Measurements from ENCODE around the gene KCNK3.

Gene KCNK3

GRCh38 chr2:26691881-26692278, 642 bp upstream of the KCNK3 start:
- Histone ChIP-seq H3K27ac (replicated peaks) (no peak overlapping the region), H3K4me3 (replicated peaks; ENCODE audit: insufficient read depth, low read length) (no peak overlapping the region), H3K27me3 (ENCODE audit: insufficient read depth, poor library complexity, severe bottlenecking) (peaks cover 20% of the 10 kb centered on the region)
- DNase-seq (ENCODE audit: low read depth in 1 of 2, low spot score in 1 of 2): no peak
- TF ChIP-seq CTCF (IDR thresholded peaks at IDR 0.05; ENCODE audit: insufficient read depth, low read length): no peak
- TF ChIP-seq, protein P1, sequence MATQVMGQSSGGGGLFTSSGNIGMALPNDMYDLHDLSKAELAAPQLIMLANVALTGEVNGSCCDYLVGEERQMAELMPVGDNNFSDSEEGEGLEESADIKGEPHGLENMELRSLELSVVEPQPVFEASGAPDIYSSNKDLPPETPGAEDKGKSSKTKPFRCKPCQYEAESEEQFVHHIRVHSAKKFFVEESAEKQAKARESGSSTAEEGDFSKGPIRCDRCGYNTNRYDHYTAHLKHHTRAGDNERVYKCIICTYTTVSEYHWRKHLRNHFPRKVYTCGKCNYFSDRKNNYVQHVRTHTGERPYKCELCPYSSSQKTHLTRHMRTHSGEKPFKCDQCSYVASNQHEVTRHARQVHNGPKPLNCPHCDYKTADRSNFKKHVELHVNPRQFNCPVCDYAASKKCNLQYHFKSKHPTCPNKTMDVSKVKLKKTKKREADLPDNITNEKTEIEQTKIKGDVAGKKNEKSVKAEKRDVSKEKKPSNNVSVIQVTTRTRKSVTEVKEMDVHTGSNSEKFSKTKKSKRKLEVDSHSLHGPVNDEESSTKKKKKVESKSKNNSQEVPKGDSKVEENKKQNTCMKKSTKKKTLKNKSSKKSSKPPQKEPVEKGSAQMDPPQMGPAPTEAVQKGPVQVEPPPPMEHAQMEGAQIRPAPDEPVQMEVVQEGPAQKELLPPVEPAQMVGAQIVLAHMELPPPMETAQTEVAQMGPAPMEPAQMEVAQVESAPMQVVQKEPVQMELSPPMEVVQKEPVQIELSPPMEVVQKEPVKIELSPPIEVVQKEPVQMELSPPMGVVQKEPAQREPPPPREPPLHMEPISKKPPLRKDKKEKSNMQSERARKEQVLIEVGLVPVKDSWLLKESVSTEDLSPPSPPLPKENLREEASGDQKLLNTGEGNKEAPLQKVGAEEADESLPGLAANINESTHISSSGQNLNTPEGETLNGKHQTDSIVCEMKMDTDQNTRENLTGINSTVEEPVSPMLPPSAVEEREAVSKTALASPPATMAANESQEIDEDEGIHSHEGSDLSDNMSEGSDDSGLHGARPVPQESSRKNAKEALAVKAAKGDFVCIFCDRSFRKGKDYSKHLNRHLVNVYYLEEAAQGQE (IDR thresholded peaks at IDR 0.05; ENCODE audit: insufficient replicate concordance, low read depth): no peak
- TF ChIP-seq POLR2AphosphoS5 (IDR thresholded peaks at IDR 0.05; ENCODE audit: low read depth): no peak
- no peak for TF ChIP-seq SPI1 (IDR thresholded peaks at IDR 0.05; ENCODE audit: borderline replicate concordance, low read depth)
- no peak for TF ChIP-seq GABPA (IDR thresholded peaks at IDR 0.05; ENCODE audit: low read depth)

DNA sequence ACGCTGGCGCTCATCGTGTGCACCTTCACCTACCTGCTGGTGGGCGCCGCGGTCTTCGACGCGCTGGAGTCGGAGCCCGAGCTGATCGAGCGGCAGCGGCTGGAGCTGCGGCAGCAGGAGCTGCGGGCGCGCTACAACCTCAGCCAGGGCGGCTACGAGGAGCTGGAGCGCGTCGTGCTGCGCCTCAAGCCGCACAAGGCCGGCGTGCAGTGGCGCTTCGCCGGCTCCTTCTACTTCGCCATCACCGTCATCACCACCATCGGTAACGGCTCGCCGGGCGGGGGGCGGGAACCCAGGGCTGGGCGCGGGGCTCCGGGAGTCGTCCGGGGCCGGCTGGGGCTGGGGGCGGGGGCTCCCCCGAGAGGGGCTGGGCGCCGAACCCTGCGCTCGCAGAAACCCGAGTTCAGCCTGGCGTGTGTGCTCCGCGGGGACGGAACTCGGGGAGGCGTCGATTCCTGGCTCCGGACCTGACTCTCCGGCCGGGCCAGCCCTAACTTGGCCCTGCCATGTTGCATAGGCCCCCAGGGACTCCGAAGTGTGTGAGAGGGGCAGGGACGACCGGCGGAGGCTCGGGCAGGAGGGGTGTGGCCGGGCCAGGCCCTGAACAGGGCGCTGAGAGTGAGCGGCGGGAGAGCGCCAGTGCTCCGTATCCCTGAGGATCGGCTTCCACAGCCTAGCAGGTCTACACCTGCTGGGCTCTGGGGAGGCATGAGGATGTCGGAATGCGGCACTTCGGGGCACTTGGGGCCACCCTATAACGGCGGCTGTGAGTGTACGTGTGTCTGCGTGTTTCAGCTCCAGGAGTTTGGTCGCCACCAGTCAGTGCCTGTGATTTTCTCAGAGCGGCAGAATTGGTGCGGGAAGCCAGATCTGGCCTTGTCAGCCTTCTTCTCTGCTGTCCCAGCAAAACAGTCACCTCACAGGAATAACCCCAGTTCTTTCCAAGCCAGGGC, 651 bp downstream of the KCNK3 start:
- no peak for DNase-seq (ENCODE audit: low read depth in 1 of 2, low spot score in 1 of 2)
- TF ChIP-seq GABPA (IDR thresholded peaks at IDR 0.05; ENCODE audit: low read depth) (no peak), CTCF (IDR thresholded peaks at IDR 0.05; ENCODE audit: insufficient read depth, low read length) (no peak), SPI1 (IDR thresholded peaks at IDR 0.05; ENCODE audit: borderline replicate concordance, low read depth) (no peak), POLR2AphosphoS5 (IDR thresholded peaks at IDR 0.05; ENCODE audit: low read depth) (no peak)
- TF ChIP-seq, protein P1 (IDR thresholded peaks at IDR 0.05; ENCODE audit: insufficient replicate concordance, low read depth): no peak
- Histone ChIP-seq H3K27me3 (ENCODE audit: insufficient read depth, poor library complexity, severe bottlenecking) (peaks cover 20% of the 10 kb centered on the region), H3K27ac (replicated peaks) (no peak overlapping the region), H3K4me3 (replicated peaks; ENCODE audit: insufficient read depth, low read length) (no peak overlapping the region)

- peaks cover 20% of the 10 kb centered on the region for H3K27me3 ChIP-seq (ENCODE audit: insufficient read depth, poor library complexity, severe bottlenecking)
- no peak overlapping the region for H3K4me3 ChIP-seq (replicated peaks; ENCODE audit: insufficient read depth, low read length)
- H3K27ac ChIP-seq (replicated peaks): no peak overlapping the region
- no peak for DNase-seq (ENCODE audit: low read depth in 1 of 2, low spot score in 1 of 2)
- no peak for TF ChIP-seq SPI1 (IDR thresholded peaks at IDR 0.05; ENCODE audit: borderline replicate concordance, low read depth)
- TF ChIP-seq POLR2AphosphoS5 (IDR thresholded peaks at IDR 0.05; ENCODE audit: low read depth): no peak
- TF ChIP-seq CTCF (IDR thresholded peaks at IDR 0.05; ENCODE audit: insufficient read depth, low read length): no peak
- TF ChIP-seq, protein P1 (IDR thresholded peaks at IDR 0.05; ENCODE audit: insufficient replicate concordance, low read depth): no peak
- TF ChIP-seq GABPA (IDR thresholded peaks at IDR 0.05; ENCODE audit: low read depth): no peak
These were observed 1.5 kb downstream of the KCNK3 start for GRCh38 chr2:26694001-26694400.

Data from HL-60 (cell line).